Rectal smooth muscle tissue (tissue), 1 donor: ENCODE measurements around the gene NLRP6.
A peak's percentile ranks its signal among the peaks of the same experiment; 100 is the strongest.
"Not testable (repeated sequence)": the region's sequence is repeated elsewhere in the genome, so short reads cannot be mapped to it uniquely, and the experiment has no call there.

Source experiments
- H3K27ac ChIP-seq: one replicate; pipeline ENCODE4 v1.7.0; 2013; ENCODE audit warnings: low read depth, low read length, inconsistent platforms
- H3K27me3 ChIP-seq: one replicate; pipeline ENCODE4 v1.7.0; 2013; ENCODE audit warnings: low read length; ENCODE audit not compliant: control insufficient read depth, insufficient read depth
- H3K36me3 ChIP-seq: one replicate; pipeline ENCODE4 v1.7.0; 2013; ENCODE audit warnings: low read length; ENCODE audit not compliant: control insufficient read depth, insufficient read depth
- H3K4me1 ChIP-seq: one replicate; pipeline ENCODE4 v1.7.0; 2013; ENCODE audit warnings: low read length; ENCODE audit not compliant: control insufficient read depth, insufficient read depth
- H3K4me3 ChIP-seq: one replicate; pipeline ENCODE4 v1.7.0; 2013; ENCODE audit warnings: low read length
- H3K9ac ChIP-seq: one replicate; pipeline ENCODE4 v1.7.0; 2013; ENCODE audit warnings: low read length

NLRP6 gene

GRCh38 chr11:261624-262023, 16.6 kb upstream of the NLRP6 start:
- Histone ChIP-seq H3K4me1 (no peaks in the 10 kb centered on the region), H3K9ac (no peak overlapping the region), H3K4me3 (no peak overlapping the region), H3K36me3 (no peaks in the 10 kb centered on the region), H3K27me3 (no peaks in the 10 kb centered on the region), H3K27ac (no peak overlapping the region)

GRCh38 chr11:266676-267439, 11.3 kb upstream of the NLRP6 start:
- Histone ChIP-seq H3K36me3 (no peaks in the 10 kb centered on the region), H3K27me3 (no peaks in the 10 kb centered on the region), H3K9ac (no peak overlapping the region), H3K4me3 (peak overlapping the region; percentile 21), H3K4me1 (no peaks in the 10 kb centered on the region), H3K27ac (no peak overlapping the region)

GRCh38 chr11:267491-267994, 10.7 kb upstream of the NLRP6 start:
- H3K9ac ChIP-seq, result no peak overlapping the region
- no peaks in the 10 kb centered on the region for H3K27me3 ChIP-seq
- H3K27ac ChIP-seq, result no peak overlapping the region
- no peaks in the 10 kb centered on the region for H3K4me1 ChIP-seq
- H3K4me3 ChIP-seq, result peak overlapping the region; percentile 56
- no peaks in the 10 kb centered on the region for H3K36me3 ChIP-seq

GRCh38 chr11:268716-269145, 9.5 kb upstream of the NLRP6 start:
- not testable (repeated sequence) for H3K36me3 ChIP-seq, H3K4me3 ChIP-seq, H3K9ac ChIP-seq, H3K4me1 ChIP-seq, H3K27me3 ChIP-seq
- H3K27ac ChIP-seq, result peak overlapping the region; percentile 56

GRCh38 chr11:269146-269890, 8.9 kb upstream of the NLRP6 start:
- Histone ChIP-seq H3K9ac (no peak overlapping the region), H3K4me3 (peak overlapping the region; percentile 25), H3K27me3 (no peaks in the 10 kb centered on the region), H3K27ac (peak overlapping the region; percentile 38), H3K36me3 (no peaks in the 10 kb centered on the region), H3K4me1 (no peaks in the 10 kb centered on the region)

- Histone ChIP-seq H3K27ac (no peak overlapping the region), H3K4me3 (no peak overlapping the region), H3K27me3 (no peaks in the 10 kb centered on the region), H3K4me1 (no peaks in the 10 kb centered on the region), H3K36me3 (no peaks in the 10 kb centered on the region), H3K9ac (no peak overlapping the region)
These were observed 7.5 kb upstream of the NLRP6 start for GRCh38 chr11:270451-271318.

GRCh38 chr11:271319-271715, 6.9 kb upstream of the NLRP6 start:
- Histone ChIP-seq H3K4me3 (no peak overlapping the region), H3K36me3 (no peaks in the 10 kb centered on the region), H3K27ac (no peak overlapping the region), H3K9ac (no peak overlapping the region), H3K27me3 (no peaks in the 10 kb centered on the region), H3K4me1 (no peaks in the 10 kb centered on the region)

- Histone ChIP-seq H3K36me3 (no peaks in the 10 kb centered on the region), H3K27ac (no peak overlapping the region), H3K27me3 (no peaks in the 10 kb centered on the region), H3K4me3 (no peak overlapping the region), H3K9ac (no peak overlapping the region), H3K4me1 (no peaks in the 10 kb centered on the region)
These were observed 5.8 kb upstream of the NLRP6 start for GRCh38 chr11:272195-272930.

- Histone ChIP-seq H3K27me3 (no peaks in the 10 kb centered on the region), H3K9ac (no peak overlapping the region), H3K4me3 (no peak overlapping the region), H3K4me1 (no peaks in the 10 kb centered on the region), H3K27ac (no peak overlapping the region), H3K36me3 (no peaks in the 10 kb centered on the region)
These were observed 5.3 kb upstream of the NLRP6 start for GRCh38 chr11:272931-273198.

- H3K27me3 ChIP-seq, result peaks cover 18% of the 10 kb centered on the region
- H3K27ac ChIP-seq, result no peak overlapping the region
- H3K9ac ChIP-seq, result no peak overlapping the region
- H3K36me3 ChIP-seq, result no peaks in the 10 kb centered on the region
- H3K4me3 ChIP-seq, result no peak overlapping the region
- H3K4me1 ChIP-seq, result no peaks in the 10 kb centered on the region
These were observed 2.0 kb upstream of the NLRP6 start for GRCh38 chr11:276219-276618.

- Histone ChIP-seq H3K27me3 (peaks cover 37% of the 10 kb centered on the region), H3K36me3 (no peaks in the 10 kb centered on the region), H3K4me1 (no peaks in the 10 kb centered on the region), H3K27ac (no peak overlapping the region), H3K9ac (no peak overlapping the region), H3K4me3 (peak overlapping the region; percentile 21)
These were observed 1.1 kb downstream of the NLRP6 start for GRCh38 chr11:279040-279965.
